Kasumi-1 (cell line): ENCODE data around the gene MYBPC2.
A peak's percentile ranks its signal among the peaks of the same experiment; 100 is the strongest.

Experiments
- DNase-seq, 2 experiments: peaks; one replicate each; lab custom pipeline; 2025; lab: John Stamatoyannopoulos, UW

Gene MYBPC2

DNA sequence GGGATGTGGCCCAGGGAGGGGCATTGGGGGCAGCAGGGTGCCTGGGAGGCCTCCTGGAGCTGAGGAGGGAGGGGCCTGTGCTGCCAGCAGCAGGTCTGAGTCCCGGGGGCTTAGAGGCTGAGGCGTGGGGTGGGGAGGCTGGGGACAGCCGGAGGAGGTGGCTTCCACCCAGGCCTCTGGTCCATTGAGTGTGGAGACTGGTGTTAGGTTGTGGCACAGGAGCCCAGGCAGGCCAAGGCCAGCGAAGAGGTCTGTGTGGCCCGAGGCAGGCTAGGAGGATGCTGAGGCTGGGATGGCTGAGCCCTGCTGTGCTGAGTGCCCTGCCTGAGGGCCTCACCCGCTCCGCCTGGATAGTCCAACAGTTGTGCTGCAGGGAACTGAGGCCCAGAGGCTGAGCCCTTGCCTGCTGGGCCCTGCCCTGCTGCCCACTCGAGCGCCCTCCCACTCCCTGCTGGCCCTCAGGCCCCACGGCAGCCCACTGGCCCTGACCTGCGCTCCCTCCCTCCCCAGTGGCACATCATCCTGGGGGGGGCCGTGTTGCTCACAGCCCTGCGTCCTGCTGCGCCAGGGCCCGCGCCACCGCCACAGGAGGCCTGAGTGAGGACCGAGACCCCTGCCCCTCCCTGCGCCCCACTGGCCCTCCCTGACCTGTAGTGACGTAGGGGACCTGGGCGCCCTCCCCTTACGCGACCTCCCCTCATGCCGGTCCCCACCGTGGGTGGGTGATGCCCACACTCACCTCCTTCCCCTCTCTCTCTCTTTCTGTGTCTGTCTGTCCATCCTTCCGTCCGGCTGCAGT lies 48.9 kb downstream of the MYBPC2 start:
- no peak for DNase-seq

DNA sequence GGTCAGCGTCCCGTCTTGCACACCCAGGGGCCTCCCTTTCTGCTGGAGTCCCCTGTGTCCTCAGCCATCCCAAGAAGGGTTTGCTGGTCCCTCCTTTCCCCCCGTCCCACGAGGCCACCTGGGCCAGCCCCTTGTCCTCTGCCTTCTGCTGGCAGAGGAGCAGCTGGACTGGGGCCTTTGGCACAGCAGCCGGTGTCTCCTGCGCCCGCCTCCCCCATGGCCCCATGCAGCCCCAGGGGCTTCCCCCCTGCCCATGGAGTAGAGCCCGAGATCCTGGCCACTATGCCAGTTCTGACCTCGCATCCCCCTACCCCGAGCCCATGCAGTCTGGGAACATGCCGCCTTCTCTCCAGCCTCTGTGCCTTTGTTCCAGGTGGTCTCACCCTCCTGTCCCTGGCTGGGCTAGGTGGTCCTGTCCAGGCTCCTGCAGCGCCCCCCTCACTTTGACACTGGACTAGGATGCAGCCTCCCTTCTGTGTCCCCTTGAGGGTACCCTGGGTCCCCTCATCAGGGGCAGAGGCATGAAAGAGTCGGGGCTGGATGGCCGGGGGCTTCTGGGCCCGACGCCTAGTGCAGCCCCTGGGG lies 49.7 kb downstream of the MYBPC2 start:
- no peak for DNase-seq

DNA sequence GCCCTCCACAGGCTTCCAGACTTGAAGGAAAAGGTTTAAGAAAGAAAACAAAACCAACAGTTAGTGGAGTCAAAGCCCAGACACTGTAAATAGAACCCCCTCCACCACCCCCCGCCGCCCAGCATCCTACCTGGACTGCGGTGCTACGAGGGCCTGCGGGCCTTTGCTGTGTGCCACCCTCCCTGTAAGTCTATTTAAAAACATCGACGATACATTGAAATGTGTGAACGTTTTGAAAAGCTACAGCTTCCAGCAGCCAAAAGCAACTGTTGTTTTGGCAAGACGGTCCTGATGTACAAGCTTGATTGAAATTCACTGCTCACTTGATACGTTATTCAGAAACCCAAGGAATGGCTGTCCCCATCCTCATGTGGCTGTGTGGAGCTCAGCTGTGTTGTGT lies 50.2 kb downstream of the MYBPC2 start:
- DNase-seq: no peak

DNA sequence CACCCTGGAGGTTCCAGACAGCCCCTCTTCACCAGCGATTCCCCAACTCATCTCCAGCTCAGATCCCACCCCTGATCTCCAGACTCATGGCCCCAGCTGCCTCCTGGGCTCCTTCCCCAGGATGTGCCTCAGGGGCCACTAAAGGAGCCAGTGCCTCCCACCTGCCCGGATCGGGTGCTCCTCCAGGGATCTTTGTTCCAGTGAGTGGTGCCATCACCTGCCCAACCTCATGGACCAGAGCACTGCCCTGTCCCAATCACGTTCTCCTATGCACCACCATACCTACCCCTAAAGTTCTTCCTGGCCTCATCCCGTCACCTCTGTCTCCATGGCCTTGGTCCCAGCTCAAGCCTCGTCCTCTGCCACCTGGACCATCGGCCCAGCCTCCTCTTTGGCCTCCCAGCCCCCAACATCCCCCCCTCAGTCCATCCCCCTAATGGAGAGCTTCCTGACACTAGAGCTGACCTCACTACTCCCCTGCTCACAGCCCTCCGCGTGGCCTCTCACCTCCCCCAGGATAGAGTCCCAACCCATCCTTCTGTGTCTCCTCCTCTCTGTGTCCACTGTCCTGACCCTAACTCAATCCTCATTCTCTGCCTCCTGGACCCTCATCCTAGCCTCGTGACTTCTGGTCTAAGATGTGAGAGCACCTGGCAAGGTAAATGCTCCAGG lies 52.7 kb downstream of the MYBPC2 start:
- DNase-seq: no peak

DNA sequence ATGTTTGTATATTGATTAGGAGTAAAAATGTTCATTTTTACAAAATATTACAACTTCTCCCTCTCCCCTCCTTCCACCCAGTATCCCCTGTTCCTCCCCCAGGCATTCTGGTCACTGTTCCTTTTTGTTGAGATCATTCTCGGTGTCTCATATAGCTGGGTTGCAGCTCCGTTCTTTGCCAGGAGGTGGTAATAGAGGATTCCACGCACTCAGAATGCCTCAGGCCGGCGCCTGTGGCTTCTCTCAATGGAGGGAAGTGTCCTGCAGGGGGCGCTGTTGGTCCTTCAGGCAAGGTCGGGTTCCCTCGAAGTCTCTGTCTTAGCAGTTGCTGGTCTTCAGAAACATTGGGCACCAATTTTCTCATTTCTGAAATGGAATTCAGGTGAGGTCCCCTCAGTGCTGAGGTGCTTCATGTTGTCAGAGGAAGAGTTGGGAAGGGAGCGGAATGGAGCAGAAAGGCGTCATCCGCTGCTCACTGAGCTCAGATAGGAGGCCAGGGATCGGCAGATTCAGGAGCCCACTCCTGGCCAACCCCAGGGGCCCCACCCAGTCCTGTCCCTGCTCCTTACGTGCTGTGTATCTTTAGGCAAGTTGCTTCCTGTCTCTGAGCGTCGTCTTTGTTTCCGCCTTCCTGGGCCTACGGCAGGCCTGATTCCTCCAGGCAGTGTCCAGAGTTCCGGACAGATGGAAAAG lies 54.3 kb downstream of the MYBPC2 start:
- peak; percentile 37 to 46 for DNase-seq

DNA sequence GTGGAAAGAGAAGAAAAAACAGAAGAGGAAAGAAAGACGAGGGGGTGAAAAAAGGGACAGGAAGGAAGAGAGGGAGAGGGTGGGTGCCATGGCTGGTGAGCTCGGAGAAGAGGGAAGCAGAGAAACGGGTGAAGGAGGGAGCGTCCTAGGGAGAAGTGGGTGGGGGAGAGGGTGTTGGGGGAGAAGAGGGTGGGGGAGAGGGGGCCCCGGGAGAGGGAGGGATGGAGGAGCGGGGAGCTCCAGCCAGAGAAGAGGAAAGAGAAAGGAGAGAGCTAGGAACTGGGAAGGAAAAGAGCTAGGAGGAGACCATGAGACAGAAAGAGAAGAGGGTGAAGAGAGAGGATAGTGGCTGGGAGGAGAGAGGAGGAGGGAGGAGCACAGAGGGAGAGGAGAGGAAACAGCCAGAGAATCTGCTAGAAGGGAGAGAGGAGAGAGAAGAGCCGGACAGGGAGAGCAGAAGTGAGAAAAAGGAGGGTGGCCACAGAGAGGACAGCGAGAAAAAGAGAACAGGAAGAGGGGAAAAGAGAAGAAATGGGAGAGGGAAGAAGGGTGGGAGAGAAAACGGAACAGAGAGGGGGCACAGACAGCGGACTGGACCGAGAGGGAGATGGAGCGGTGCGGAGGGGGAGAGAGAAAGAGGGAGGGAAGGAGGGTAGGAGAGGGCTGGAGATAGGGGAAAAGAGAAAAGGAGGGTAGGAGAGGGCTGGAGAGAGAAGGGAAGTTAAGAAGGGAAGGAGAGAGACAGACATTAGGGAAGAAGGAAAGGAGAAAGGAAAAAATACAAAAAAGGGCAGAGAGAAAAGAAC lies 55.9 kb downstream of the MYBPC2 start:
- DNase-seq: peak; percentile 6 to 9

DNA sequence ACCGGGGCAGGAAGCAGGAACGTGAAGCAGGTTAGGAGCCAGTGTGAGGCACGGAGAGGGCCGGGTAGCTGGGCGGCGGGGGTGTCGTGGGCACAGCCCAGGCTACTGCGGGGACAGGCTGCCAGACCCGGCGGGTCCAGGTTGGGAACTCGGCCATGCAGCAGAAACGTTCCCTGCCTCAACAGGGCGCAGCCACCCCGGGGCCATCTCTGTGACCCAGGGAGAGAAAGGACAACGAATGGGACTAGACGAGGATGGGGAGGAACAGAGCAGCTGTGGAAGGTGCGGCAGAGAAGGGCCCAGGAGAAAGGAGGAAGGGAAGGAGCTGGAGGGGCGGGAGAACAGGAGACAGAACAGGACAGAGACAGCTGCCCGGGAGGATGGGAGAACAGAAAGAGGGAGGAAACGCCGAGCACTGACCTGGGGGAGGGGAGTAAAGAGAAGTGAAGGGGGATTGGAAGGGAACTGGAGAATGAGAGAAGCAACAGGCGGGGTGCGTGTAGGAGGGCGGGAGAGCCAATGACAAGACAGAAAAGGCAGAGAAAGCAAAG lies 56.8 kb downstream of the MYBPC2 start:
- DNase-seq: no peak

DNA sequence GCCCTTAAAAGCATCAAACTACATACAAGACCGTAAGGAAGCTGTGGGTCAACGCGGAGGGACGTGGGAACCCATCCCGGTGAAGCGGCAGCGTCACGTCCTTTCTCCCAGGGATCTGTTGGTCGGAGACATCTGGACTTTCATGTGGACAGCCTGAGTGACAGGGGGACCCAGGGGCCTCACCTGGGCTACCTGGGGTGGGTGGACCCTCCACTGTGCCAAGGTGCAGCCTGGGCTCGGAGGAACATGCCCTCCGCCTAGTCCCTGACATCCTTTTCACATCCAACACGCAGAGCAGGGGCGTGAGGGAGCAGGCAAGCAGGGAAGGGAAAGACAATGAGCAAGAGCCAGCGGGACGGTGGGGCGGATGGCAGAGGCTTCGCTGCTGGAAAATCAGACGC lies 57.7 kb downstream of the MYBPC2 start:
- no peak for DNase-seq

DNA sequence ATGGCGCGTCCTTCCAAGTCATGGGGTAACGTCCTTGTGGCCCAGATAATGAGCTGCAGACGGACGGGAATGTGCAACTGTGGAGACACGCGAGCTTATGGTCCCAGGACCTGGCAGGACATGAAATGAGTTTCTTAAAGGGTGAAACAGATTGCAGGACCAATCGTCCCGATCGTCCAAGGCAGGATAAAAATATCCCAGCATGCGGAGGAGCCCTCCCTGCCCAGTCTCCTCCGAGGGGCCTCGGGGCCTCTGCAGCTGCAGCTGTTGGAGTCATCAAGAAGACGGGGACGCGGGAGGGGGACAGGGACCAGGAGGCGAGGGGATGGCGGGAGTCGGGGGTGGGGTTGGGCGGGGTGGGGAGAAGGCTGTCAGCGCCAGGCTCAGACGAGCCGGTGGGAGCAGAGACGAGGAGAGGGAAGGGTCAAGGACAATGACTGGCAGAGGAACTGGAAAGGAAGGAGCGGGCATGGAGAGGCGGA lies 58.3 kb downstream of the MYBPC2 start:
- DNase-seq: no peak

DNA sequence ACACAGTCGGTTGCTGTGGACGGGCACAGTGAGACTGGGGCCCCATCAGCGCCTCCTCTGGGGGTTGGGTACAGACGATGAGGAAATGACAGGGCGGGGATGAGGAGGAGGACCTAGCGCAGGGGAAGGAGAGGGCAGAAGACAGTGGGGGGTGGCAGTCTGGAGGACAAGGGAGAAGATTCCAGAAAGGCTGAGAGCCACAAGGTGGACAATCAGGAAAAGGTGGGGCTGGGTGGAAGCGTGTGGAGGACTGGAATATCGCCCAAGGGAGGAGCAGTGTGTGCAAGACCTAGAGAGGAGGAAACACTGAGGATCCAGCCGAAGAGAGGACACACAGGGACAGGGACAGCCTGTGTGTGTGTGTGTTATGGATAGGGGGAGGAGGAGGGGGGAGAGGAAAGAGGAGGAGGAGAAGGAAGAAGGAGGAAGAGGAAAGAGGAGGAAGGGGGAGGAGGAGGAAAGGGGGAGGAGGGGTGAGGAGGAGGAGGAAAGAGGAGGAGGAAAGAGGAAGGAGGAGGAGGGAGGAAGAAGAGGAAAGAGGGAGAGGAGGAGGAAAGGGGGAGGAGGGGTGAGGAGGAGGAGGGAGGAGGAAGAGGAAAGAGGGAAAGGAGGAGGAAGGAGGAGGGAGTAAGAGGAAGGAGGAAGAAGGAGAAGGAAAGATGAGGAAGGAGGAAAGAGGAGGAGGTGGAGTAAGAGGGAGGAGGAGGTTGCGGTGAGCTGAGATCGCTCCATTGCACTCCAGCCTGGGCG lies 59.8 kb downstream of the MYBPC2 start:
- peak; percentile 61 to 76 for DNase-seq

DNA sequence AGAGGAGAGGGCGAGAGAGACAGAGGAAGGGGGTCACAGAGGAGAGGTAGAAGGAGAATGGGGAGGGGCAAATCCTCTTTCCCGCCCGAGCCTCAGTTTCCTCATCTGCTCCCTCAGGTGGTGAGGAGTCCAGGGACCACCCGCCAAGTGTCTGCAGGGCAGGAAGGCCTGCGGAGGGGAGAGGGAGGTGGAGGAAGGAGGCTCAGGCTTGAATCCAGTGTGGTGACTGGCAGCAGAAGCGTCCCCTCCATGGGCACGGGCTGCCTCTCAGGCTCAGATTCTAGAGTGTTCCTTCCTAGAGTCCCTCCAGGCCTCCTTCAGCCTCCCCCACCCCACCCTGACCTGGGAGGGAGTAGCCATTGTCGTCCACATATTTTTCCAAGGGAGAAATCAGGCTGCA lies 60.5 kb downstream of the MYBPC2 start:
- DNase-seq: no peak

DNA sequence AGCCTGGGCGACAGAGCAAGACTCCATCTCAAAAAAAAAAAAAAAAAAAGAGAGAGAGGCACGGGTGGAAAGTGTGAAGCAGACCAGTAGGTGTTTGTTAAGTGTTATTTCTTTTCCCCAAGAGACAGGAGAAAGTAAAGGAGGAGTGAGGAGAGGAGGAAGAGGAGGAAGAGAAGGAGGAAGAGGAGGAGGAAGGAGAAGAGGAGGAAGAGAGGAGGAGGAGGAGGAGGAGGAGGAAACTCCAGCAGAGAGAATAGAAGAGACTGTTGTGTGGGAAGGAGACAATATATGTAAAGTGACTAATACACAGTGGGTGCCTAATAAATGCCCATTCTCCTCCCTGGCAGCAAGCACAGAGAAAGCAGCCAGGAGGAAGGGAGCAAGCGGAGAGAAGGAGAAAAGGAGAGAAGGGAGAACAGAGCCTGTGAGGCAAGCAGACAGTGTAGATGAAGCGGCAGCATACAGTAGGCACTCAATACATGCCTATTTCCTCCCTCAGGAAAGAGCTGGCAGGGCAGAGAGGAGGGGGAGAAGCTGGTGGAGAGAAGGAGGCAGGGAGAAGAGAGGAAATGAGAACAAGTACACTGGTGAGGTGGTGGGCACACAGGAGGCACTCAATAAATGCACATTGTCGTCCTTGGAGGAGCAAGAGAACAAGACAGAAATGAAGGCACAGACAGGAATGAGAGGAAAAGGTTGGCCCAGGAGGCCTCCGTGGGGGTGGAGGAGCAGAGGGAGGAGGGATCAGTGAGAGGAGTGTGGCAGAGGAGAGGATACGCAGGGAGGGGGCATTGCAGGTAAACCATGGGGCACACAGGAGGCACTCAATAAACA lies 61.7 kb downstream of the MYBPC2 start:
- DNase-seq: no peak

DNA sequence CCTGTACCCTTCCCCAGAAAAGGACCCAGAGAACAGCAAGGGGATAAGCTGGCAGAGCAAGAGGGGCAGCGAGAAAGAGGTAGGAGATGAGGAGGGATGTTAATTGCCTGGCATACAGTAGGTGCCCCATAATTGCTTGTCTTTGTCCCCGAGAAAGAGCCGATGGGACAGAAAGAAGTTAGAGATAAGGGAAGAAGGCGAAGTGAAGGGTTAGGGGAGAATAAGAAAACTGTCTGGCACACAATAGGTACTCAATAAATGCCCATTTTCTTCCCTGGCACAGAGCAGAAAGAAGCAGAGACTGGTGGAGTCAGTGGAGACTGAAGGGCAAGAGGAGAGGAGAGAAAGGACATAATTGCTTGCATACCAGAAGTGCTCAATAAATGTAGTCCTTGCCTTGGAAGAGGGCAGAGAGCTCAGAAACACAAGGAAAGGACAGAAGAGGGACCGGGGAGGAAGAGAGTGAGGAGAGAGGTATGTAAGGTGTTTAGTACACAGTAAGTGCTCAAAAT lies 62.4 kb downstream of the MYBPC2 start:
- no peak for DNase-seq

DNA sequence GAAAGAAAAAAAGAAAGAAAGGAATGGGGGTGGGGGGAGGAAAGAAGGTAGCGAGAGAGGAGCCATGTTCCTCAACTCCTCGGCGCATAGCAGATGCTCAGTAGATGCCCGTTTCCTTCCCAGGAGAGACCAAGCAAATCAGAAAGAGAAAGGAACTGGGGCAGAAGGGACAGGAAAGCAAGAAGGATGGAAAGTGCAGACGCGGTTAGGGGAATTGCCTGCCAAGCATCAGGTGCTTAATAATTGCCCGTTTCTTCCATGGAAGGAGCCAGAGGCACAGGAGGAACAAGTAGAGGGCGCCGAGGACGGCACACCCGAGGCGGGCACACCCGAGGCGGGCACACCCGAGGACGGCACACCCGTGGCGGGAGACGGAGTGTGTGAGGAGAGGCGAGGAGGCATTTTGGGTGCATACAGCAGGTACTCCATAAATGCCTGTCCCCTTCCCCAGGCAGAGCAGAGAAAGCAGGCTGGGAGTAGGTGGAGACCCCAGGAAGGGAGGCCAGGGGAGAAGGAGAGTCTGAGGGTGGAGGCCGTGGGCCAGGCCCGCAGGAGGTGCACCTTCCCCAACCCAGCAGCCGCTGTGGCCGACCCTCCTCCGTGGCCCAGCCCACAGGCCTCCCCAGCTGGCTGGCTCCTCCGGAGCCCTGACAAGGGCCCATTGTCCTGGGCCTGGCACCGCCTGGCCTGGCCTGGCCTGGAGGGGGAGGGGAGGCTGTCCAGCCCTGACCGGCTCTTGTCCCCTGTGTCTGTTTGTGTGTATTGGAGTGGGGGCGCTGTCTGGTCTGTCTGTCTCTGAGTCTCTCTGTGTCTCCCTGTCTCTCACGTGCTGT lies 63.7 kb downstream of the MYBPC2 start:
- no peak for DNase-seq

DNA sequence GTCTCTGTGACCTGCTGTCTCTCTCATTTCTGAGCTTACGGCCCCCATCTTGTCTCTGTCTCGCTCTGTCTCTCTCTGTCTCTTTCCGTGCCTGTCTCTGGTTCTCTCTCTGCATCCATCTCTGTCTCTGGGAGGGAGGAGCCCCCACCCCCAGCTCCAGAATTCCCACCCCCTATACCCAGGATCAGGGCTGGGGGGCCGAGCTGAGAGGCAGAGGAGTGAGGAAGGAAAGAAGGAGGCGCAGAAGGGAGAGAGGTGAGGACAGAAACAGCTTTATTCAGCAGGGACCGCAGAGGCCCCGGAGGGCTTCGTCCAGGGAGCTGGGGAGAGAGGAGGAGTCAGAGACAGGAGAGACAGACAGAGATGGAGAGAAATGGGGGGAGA lies 64.3 kb downstream of the MYBPC2 start:
- no peak for DNase-seq

DNA sequence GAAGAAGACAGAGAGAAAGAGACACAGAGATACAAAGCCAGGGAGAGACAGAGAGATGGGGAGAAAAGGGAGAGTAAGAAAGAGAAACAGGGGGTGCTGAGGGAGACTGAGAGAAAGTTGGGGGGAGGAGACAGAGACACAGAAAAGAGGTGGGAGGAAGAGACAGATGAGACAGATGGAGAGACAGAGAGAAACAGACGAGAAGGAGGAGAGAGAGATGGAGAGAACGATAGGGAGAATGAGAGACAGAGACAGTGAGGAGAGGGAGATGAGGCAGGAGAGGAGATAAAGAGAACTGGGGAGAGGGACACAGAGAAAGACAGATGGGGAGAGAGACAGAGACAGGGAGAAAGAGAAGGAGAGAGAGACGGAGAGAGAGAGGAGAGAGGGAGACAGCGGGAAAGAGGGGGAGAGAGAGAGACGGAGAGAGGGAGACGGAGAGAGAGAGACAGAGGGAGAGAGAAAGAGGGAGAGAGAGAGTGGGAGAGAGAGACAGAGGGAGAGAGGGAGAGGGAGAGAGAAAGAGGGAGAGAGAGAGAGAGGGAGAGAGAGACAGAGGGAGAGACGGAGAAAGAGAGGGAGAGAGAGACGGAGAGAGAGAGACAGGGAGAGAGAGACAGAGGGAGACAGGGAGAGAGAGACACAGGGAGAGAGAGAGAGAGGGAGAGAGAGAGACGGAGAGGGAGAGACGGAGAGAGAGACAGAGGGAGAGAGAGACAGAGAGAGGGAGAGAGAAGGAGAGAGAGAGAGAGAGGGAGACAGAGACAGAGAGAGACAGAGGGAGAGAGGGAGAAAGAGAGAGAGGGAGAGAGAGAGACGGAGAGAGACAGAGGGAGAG lies 65.7 kb downstream of the MYBPC2 start:
- DNase-seq: no peak

DNA sequence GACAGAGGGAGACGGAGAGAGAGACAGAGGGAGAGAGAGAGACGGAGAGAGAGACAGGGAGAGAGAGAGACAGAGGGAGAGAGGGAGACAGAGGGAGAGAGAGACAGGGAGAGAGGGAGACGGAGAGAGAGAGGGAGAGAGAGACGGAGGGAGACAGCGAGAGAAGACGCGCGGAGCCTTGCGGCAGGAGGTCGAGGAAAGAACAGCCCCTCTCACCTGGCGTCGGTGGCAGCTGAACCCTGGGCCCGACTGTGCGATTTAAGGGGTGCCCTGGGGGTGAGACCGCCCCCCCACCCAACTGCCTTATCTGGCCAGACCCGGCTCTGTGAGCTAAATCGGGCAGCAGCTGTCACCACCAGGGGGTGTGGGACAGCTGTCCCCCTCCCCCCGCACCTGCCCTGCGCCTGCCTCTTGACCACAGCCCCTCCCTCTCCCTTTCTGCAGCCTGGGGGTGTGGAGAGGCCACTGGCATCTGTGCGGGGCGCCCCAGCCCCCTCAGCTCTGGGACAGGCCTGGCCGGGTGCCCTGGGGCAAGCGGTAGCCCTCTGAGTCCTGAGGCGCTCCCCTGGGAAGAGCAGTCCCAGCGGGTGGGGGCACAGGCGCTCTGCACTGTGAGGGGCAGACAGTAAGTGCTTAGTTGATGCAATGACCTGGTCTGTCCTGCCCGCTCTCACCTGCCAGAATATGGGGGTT lies 67.5 kb downstream of the MYBPC2 start:
- no peak for DNase-seq
